ENCODE measurements around the gene FAM209B.
"Not testable (repeated sequence)": the region's sequence is repeated elsewhere in the genome, so short reads cannot be mapped to it uniquely, and the experiment has no call there.

Gene FAM209B

GRCh38 chr20:56558968-56559367, 25.9 kb downstream of the FAM209B start:
- H3K4me3 ChIP-seq (replicated peaks in 1 of 2; ENCODE audit: low read depth in 2 of 2, low read length in 2 of 2) = no peak overlapping the region
- TF ChIP-seq CTCF (IDR thresholded peaks at IDR 0.05; ENCODE audit: low read depth, low read length) = no peak
- DNase-seq (ENCODE audit: low read depth in 2 of 2) = no peak

- DNase-seq (ENCODE audit: low read depth in 2 of 2) = peak in 1 of 2 donors; percentile 10
Measured at GRCh38 chr20:56564526-56564925, 31.5 kb downstream of the FAM209B start.

GRCh38 chr20:56565511-56565910, 32.5 kb downstream of the FAM209B start:
- TF ChIP-seq CTCF (IDR thresholded peaks at IDR 0.05; ENCODE audit: low read depth, low read length) = no peak
- no peak for DNase-seq (ENCODE audit: low read depth in 2 of 2)

More at GRCh38 chr20:56564526-56564925, 31.5 kb downstream of the FAM209B start:
- H3K4me3 ChIP-seq (replicated peaks in 1 of 2; ENCODE audit: low read depth in 2 of 2, low read length in 2 of 2) = not testable (repeated sequence)

GRCh38 chr20:56566621-56567020, 33.6 kb downstream of the FAM209B start:
- no peak overlapping the region for H3K4me3 ChIP-seq (replicated peaks in 1 of 2; ENCODE audit: low read depth in 2 of 2, low read length in 2 of 2)
- no peak for TF ChIP-seq CTCF (IDR thresholded peaks at IDR 0.05; ENCODE audit: low read depth, low read length)
- no peak for DNase-seq (ENCODE audit: low read depth in 2 of 2)

More at GRCh38 chr20:56565511-56565910, 32.5 kb downstream of the FAM209B start:
- no peak overlapping the region for H3K4me3 ChIP-seq (replicated peaks in 1 of 2; ENCODE audit: low read depth in 2 of 2, low read length in 2 of 2)

GRCh38 chr20:56570832-56571231, 37.8 kb downstream of the FAM209B start:
- no peak for TF ChIP-seq CTCF (IDR thresholded peaks at IDR 0.05; ENCODE audit: low read depth, low read length)
- H3K4me3 ChIP-seq (replicated peaks in 1 of 2; ENCODE audit: low read depth in 2 of 2, low read length in 2 of 2) = no peak overlapping the region
- no peak for DNase-seq (ENCODE audit: low read depth in 2 of 2)

GRCh38 chr20:56572172-56572571, 39.1 kb downstream of the FAM209B start:
- no peak overlapping the region for H3K4me3 ChIP-seq (replicated peaks in 1 of 2; ENCODE audit: low read depth in 2 of 2, low read length in 2 of 2)
- DNase-seq (ENCODE audit: low read depth in 2 of 2) = peak; percentile 5 to 9
- TF ChIP-seq CTCF (IDR thresholded peaks at IDR 0.05; ENCODE audit: low read depth, low read length) = no peak

GRCh38 chr20:56573986-56574385, 40.9 kb downstream of the FAM209B start:
- no peak overlapping the region for H3K4me3 ChIP-seq (replicated peaks in 1 of 2; ENCODE audit: low read depth in 2 of 2, low read length in 2 of 2)
- TF ChIP-seq CTCF (IDR thresholded peaks at IDR 0.05; ENCODE audit: low read depth, low read length) = no peak
- no peak for DNase-seq (ENCODE audit: low read depth in 2 of 2)

Data from cardiac fibroblast (primary cell).